ENCODE measurements around the gene UQCRQ.
"Not testable (repeated sequence)": the region's sequence is repeated elsewhere in the genome, so short reads cannot be mapped to it uniquely, and the experiment has no call there.

Gene UQCRQ

DNA sequence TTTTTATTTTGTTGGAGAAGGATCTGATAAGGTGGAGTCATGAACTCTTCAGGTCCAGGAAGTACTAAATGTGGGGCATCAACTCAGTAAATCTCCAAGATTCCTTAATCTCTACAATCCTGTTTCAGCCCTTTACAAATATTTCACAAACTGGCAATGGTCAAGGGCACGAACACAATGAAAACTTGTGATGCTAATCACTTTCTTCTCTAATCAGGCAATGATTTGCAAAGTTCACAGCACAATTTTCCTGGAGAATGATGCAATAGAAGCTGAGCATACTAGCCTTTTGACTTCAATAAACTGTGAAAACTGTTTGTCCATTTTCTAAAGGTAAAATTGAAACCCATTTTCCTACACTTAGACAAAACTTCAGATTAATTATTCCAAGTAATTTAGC, 17.1 kb upstream of the UQCRQ start:
- H3K27ac Mint-ChIP-seq: no peak overlapping the region
- H3K27me3 Mint-ChIP-seq: no peaks in the 10 kb centered on the region
- no peaks in the 10 kb centered on the region for H3K4me1 Mint-ChIP-seq
- no peak overlapping the region for H3K4me3 Mint-ChIP-seq
- no peaks in the 10 kb centered on the region for H3K36me3 Mint-ChIP-seq
- no peaks in the 10 kb centered on the region for H3K9me3 Mint-ChIP-seq

DNA sequence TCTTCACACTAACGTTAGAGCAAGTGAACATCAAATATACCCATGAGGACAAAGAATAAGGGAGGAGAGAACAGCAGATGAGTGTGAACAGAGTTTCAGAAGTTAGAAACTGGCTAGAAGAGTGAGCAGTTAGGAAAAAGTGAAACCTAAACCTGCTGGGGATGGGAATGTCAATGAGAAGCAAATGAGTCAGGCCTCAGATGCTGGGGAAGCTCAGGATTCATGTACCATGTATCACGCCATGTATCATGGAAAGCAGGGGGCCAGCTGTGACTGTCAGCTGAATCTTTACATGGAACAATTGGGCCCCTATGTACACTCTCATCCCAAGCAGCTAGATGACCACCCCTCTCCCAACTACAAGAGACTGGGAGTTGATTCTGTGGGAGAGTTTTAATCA, 16.4 kb upstream of the UQCRQ start:
- Mint-ChIP-seq H3K4me3 (no peak overlapping the region), H3K27me3 (no peaks in the 10 kb centered on the region), H3K9me3 (no peaks in the 10 kb centered on the region), H3K4me1 (no peaks in the 10 kb centered on the region), H3K36me3 (no peaks in the 10 kb centered on the region), H3K27ac (no peak overlapping the region)

DNA sequence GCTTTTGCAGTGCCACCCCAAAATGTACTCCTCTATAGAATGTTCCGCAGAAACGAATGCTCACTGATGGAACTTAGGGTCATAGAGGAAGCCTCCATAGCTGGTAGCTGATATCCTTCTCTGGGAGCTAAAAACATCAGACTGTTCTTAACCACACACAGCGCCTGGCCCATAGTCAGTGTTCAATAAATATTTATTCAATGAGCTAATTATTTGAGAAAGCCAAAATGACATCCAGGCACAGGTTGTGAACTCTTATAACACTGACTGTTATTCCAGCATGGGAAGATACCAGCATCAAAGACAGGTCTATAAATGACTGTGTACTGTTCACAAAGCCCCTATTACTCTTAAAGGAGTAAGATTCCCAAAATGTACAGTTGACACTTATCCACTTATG, 13.1 kb upstream of the UQCRQ start:
- Mint-ChIP-seq H3K9me3 (no peaks in the 10 kb centered on the region), H3K27me3 (no peaks in the 10 kb centered on the region), H3K36me3 (no peaks in the 10 kb centered on the region), H3K27ac (no peak overlapping the region), H3K4me3 (no peak overlapping the region), H3K4me1 (no peaks in the 10 kb centered on the region)

DNA sequence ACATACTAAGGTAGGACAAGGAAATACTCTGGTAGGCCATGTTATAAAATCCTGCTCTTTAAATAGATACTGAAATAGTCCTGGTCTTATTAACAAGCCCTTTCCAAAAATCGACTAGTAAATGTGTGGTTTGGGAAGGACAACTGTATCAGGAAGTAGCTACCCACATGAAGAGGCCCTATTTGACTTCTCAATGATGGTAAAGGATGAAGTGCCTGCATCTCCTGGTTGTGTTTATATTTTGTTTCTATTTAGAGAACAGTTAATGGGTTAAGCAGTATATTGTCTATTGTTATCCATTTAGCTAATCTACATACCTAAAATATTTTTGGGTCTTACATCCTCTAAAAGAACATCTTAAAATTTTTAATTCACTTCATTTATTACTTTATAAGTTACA, 12.7 kb upstream of the UQCRQ start:
- H3K27me3 Mint-ChIP-seq: no peaks in the 10 kb centered on the region
- H3K27ac Mint-ChIP-seq: no peak overlapping the region
- no peak overlapping the region for H3K4me3 Mint-ChIP-seq
- no peaks in the 10 kb centered on the region for H3K4me1 Mint-ChIP-seq
- no peaks in the 10 kb centered on the region for H3K9me3 Mint-ChIP-seq
- H3K36me3 Mint-ChIP-seq: no peaks in the 10 kb centered on the region

DNA sequence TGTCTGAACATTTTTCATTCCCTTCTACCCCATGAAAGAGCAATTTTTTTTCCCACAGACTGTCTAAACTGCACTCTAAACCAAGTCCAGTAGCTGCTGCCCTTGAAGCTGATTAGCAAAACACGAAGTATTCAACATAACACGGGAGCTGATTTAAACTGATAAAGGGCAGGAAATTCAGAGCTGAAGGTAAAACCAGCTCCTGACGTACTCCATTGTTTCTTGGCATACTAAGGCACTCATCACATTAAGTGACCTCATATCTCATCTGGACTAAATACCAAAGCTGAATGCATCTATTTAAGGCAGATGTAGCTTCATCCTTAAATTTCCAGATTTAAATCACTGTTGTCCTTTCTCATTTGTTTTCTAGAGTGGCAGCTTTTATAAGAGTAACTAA, 12.1 kb upstream of the UQCRQ start:
- Mint-ChIP-seq H3K27ac (no peak overlapping the region), H3K36me3 (no peaks in the 10 kb centered on the region), H3K27me3 (no peaks in the 10 kb centered on the region), H3K4me1 (no peaks in the 10 kb centered on the region), H3K4me3 (no peak overlapping the region), H3K9me3 (no peaks in the 10 kb centered on the region)

DNA sequence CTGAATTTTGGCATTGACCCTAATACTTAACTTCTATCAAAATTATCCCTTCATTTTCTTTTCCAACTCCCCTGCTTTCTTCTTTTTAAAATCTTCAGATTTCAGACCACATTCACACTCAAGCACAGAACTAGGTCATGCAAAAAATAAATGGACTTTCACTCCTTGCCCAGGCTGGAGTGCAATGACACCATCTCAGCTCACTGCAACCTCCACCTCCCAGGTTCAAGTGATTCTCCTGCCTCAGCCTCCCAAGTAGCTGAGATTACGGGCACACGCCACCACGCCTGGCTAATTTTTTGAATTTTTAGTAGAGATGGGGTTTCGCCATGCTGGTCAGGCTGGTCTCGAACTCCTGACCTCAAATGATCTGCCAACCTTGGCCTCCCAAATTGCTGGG, 11.4 kb upstream of the UQCRQ start:
- not testable (repeated sequence) for H3K4me1 Mint-ChIP-seq, H3K27me3 Mint-ChIP-seq, H3K36me3 Mint-ChIP-seq, H3K27ac Mint-ChIP-seq, H3K4me3 Mint-ChIP-seq, H3K9me3 Mint-ChIP-seq

DNA sequence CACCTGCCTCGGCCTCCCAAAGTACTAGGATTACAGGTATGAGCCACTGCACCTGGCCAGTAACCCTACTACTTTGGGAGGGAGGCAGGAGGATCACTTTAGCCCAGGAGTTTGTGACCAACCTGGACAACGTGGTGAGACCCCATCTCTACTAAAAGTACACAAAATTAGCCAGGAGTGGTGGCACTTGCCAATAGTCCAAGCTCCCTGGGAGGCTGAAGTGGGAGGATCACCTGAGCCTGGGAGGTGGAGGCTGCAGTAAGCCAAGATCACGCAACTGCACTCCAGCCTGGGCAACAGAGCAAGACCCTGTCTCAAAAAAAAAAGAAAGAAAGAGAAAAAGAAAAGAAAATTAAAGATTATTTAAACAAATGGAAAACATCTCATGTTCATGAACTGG, 10.4 kb upstream of the UQCRQ start:
- no peak overlapping the region for H3K27ac Mint-ChIP-seq
- H3K4me1 Mint-ChIP-seq: no peaks in the 10 kb centered on the region
- no peaks in the 10 kb centered on the region for H3K27me3 Mint-ChIP-seq
- no peaks in the 10 kb centered on the region for H3K9me3 Mint-ChIP-seq
- H3K36me3 Mint-ChIP-seq: no peaks in the 10 kb centered on the region
- H3K4me3 Mint-ChIP-seq: no peak overlapping the region

DNA sequence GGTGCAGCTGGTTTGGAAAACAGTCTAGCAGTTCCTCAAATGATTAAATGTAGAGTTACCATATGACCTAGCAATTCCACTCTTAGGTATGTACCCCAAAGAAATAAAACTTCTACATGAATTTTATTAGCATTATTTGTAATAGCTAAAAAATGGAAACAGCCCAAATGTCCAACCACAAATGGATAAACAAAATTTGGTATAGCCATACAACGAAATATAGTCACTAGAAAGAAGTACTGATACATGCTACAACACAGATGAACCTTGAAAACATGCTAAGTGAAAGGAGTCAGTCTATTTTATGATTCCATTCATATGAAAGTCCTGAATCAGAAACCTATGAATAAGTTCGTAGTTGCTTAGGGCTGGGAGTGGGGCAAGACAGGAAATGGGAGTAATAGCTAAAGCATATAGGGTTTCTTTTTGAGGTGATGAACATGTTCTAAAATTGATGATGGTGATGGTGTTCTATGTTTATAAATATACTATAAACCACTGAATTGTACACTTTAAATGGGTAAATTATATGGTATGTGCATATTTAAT, 6.5 kb upstream of the UQCRQ start:
- Mint-ChIP-seq H3K9me3 (no peaks in the 10 kb centered on the region), H3K4me3 (no peak overlapping the region), H3K36me3 (no peaks in the 10 kb centered on the region), H3K27me3 (no peaks in the 10 kb centered on the region), H3K4me1 (no peaks in the 10 kb centered on the region), H3K27ac (no peak overlapping the region)

DNA sequence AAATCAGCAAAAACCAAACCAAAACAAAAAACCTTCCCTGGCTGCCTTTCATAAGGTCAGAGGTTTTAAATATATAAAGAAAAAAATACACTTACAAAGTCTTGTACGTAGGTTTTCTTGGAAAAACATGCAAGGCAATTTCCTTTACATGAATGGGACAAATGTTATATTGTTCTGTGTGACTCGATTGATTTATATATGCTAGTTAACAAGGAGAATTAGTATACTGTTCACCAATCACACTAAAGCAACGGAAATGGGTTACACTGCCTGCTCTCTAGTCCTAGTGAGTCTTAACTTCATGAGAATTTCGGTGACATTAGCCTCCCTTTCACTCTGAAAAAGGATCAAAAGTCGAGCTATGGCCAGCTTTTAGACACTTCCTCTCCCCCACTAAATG, 5.7 kb upstream of the UQCRQ start:
- no peaks in the 10 kb centered on the region for H3K9me3 Mint-ChIP-seq
- H3K36me3 Mint-ChIP-seq: no peaks in the 10 kb centered on the region
- H3K27me3 Mint-ChIP-seq: no peaks in the 10 kb centered on the region
- no peak overlapping the region for H3K27ac Mint-ChIP-seq
- H3K4me3 Mint-ChIP-seq: no peak overlapping the region
- peaks cover 6% of the 10 kb centered on the region for H3K4me1 Mint-ChIP-seq

DNA sequence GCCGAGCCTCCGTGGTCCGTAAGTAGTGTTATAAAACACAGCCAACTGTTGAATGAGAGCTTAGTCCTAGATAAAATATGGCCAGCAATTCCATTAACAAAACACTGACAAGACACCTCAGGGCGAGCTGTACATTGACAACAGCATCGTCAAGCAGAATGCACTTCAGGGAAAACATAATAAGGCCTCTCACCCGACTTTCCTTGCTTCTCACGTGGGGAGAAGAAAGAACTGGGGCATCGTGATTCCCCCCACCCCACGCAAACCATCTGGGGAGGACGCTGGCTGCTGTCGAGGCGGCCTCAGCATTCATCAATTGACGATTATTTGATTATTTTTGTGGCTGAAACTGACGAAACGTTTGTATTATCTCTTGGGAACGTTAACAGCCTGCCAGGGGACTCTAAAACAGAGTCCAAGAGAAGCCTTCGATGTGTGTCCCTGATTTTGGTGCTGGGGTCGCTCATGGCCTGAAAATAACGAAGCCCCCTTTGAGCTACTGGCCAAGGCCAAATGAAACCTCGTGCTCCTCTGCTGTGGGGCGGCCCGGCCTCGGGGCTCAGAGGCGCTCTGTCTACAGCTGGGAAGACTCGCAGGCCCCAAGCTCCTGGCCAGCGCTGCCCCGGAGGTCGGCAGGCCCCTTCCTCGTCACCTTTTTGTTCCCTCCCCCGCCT, 637 bp upstream of the UQCRQ start:
- H3K4me1 Mint-ChIP-seq: peaks cover 32% of the 10 kb centered on the region
- no peaks in the 10 kb centered on the region for H3K9me3 Mint-ChIP-seq
- H3K27ac Mint-ChIP-seq: peak overlapping the region; percentile 98
- no peaks in the 10 kb centered on the region for H3K27me3 Mint-ChIP-seq
- peaks cover 14% of the 10 kb centered on the region for H3K36me3 Mint-ChIP-seq
- peak overlapping the region; percentile 97 for H3K4me3 Mint-ChIP-seq

DNA sequence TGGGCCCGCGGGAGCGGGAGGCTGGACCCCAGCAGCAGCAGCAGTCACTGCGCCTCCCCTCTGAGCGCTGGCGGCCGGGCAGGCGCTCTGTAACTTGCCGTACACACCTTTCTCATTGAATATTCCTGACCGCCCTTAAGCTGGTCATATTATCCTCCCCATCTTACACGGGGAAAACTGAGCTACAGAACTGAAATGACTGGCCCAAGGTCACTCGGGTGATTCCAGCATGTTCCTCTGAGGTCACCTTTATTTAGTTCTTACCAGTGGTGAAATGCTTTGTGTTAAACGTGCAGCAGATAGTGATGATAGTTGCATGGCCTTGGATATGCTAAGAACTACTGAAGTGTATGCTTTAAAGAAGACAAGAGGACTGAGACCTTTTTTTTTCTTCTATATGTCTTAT, 607 bp downstream of the UQCRQ start:
- Mint-ChIP-seq H3K27me3 (no peaks in the 10 kb centered on the region), H3K36me3 (peaks cover 14% of the 10 kb centered on the region), H3K4me1 (peaks cover 32% of the 10 kb centered on the region), H3K27ac (peak overlapping the region; percentile 98), H3K4me3 (peak overlapping the region; percentile 97), H3K9me3 (no peaks in the 10 kb centered on the region)

DNA sequence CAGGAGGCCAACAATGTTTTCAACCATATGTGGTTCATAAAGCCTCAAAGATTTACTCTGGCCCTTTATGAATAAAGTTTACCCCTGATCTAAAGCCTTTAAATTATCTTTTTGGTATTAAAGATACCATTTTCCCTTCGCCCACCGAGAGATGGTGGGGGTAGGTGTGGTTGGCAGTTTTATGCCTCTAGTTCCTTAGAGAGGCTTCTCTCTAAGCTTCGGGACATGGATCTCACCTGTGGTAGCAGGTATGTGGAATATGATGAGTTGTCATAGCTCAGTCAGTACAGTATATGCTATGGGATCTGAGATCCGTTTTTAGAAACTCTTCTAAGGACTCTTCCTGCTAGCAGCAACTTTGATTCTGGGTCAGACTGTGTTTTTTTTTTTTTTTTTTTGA, 2.3 kb downstream of the UQCRQ start:
- Mint-ChIP-seq H3K27ac (peak overlapping the region; percentile 79), H3K4me1 (peaks cover 32% of the 10 kb centered on the region), H3K9me3 (no peaks in the 10 kb centered on the region), H3K4me3 (peak overlapping the region; percentile 58), H3K36me3 (peaks cover 14% of the 10 kb centered on the region), H3K27me3 (no peaks in the 10 kb centered on the region)

DNA sequence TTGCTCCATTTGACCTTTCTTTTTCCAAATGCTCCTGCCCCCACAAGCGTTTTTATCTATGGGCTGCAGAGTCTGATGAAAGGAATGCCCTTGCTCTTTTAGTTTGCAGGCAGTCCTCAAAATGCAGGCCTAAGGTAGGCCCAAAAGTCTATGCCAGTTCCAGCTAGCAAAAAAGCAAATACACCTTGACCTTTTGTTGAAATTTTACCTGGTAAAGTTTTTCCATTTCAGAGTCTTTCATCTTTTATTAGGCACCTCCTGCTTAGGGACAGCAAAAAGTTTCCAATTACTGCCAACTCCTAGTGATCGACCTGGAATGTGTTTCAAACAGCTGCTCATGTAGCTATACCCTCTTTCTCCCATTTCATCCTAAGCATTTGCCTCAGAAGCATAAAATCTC, 4.4 kb downstream of the UQCRQ start:
- Mint-ChIP-seq H3K36me3 (peaks cover 14% of the 10 kb centered on the region), H3K27ac (peak overlapping the region; percentile 61), H3K27me3 (no peaks in the 10 kb centered on the region), H3K4me1 (peaks cover 25% of the 10 kb centered on the region), H3K4me3 (no peak overlapping the region), H3K9me3 (no peaks in the 10 kb centered on the region)

DNA sequence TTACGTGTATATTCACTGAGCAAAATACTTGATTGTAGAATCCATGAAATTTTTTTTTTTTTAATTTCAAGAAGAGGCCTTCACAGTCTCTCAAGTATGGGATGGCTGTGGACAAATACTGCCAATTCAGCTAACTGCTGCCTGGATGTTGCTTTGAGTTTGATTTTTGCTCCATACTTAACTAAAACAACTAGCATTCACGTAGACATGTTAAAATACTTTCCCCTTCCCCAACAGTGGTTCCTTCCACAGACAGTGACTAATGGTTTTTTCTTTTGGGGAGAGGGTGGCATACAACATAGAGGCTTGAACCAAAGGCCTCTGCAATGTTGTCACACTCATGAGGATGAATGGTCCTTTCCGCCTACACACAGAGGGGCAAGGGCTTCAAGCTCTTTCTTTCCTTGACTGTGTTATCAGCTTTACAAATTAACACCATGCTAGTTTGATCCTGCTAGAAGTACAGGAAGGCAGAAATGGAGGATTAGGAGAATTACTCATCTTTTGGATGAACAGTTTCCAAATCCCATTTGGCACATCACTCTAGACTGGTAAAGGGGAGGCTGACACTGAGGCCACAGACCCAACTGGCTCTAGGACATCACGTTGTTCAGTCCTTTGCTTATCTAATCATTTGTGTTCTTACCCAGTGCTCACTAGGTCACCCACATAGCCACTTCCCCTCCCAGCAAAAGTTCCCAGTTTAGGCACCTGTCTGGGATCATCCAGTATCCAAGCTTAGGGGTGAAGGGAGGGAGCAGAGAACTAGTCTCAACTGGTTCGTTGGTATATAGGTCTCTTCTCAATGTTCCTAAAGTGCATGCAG, 5.2 kb downstream of the UQCRQ start:
- Mint-ChIP-seq H3K27me3 (no peaks in the 10 kb centered on the region), H3K4me1 (peaks cover 18% of the 10 kb centered on the region), H3K4me3 (no peak overlapping the region), H3K27ac (no peak overlapping the region), H3K36me3 (peaks cover 12% of the 10 kb centered on the region), H3K9me3 (no peaks in the 10 kb centered on the region)

DNA sequence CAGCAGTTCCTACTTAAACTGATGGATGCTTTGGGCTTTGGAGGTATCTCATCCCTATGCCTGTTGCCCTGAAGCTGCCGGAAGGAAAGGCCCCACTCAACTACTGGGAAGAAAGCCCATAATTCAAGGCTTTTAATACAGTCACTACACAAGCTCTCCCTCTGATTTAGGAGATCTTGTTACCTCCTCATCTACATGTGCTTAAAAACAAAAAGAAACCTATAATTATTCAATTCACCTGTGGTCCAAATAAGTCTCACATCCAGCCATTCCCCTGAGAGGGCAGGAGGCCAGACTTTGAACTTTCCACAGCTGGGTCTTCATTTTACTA, 6.3 kb downstream of the UQCRQ start:
- peaks cover 11% of the 10 kb centered on the region for H3K4me1 Mint-ChIP-seq
- peaks cover 5% of the 10 kb centered on the region for H3K36me3 Mint-ChIP-seq

DNA sequence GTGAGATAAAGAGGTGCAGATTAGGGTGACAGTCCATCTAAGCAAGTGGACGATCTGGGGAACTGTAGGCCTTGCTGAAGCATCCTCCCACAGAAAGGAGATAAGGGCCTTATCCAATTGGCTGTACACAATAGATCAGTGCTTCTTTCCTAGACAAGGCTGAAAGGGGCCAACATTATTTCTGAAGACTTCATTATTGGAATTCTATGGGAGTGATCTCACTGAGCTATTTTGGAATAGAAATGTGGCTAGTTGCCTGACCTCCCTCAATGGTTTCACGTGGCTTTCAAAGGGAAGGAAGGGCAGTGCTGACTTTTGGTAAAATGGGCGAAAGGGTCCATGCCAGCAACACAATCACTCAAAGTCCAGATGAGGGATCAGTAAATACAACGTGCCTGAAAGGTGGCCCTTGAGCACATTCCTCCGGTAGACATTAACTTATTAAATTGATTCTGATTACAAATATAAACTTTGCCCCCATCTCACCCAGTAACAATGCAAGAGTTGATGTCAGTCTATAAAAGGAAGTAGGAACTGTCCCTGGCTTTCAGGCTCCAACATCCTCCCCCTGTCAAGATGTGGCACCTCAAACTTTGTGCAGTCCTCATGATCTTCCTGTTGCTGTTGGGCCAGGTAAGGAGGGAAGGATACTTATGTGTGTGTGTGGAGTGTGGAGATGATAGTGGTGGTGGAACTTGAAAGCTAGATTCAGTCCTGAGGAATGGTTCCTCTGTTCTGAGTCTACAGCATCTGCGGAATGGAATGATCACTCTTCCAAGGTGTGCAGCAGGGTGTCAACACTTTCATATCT, 6.9 kb downstream of the UQCRQ start, which contains the start of gene LEAP2:
Gene LEAP2 (plus strand): TSS at position 550 of the 811 bp plus-strand sequence. CDS start 27 bp downstream, at position 577.
- Mint-ChIP-seq H3K27ac (peak within 1 kb of the TSS; percentile 52), H3K36me3 (peaks cover 8% of the 10 kb centered on the region), H3K9me3 (no peaks in the 10 kb centered on the region), H3K4me3 (no peak within 1 kb of the TSS), H3K4me1 (peaks cover 6% of the 10 kb centered on the region), H3K27me3 (no peaks in the 10 kb centered on the region)

More for the DNA sequence above, 6.3 kb downstream of the UQCRQ start:
- Mint-ChIP-seq H3K27me3 (no peaks in the 10 kb centered on the region), H3K4me3 (no peak overlapping the region), H3K27ac (peak overlapping the region; percentile 52), H3K9me3 (no peaks in the 10 kb centered on the region)

Measured in activated naive CD4-positive, alpha-beta T cell treated with anti-CD3 and anti-CD28 coated beads, Interleukin-2, amount 50 U/mL, for 24 hours (primary cell).